Measurements from ENCODE around the gene PCP2. TPM values are rescaled to one million over a fixed set of nuclear protein-coding genes. Genes with fewer than 3 reads are reported as not detected.
A peak's percentile ranks its signal among the peaks of the same experiment; 100 is the strongest.

PCP2 gene
- polyA plus RNA-seq (2013, experiment 1 of 2) = not detected
- not detected for polyA plus RNA-seq (2013, experiment 2 of 2)

DNA sequence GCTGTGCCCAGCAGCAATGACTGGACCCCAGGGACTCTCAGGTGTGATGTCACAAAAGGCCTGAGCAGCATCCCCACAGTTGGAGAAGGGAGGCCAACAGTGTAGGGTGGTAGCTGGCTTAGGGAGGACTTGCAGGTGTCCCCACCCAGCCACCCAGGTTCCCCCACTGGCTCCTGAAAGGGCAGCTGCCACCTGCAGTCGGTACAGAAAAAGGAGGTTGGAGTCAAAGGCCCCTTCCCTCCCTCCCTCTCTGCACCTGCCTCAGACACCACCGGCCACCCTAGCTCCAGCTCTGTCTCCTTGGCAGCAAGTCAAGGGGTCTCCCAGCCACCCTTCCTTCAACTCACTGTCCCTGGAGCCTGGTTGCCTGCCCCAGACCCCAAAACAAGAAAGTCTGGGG, at the start of gene PCP2:
Gene PCP2 (minus strand): TSS at position 22 of the 400 bp plus-strand sequence. CDS start 262 bp downstream, outside the sequence.
- no peak within 1 kb of the TSS for H3K4me3 ChIP-seq (ENCODE audit: extremely low read depth, insufficient read depth, low read length, poor library complexity, severe bottlenecking)
- H3K27ac ChIP-seq (ENCODE audit: low read depth, low read length, severe bottlenecking) = no peak within 1 kb of the TSS
- 69 to 75% methylated on average over 1 to 2 of the region's 2 CpGs for WGBS, 2 experiments (ENCODE audit: insufficient coverage in 2 of 2)

GRCh38 chr19:7682175-7682855, 48.8 kb upstream of the PCP2 start:
- Histone ChIP-seq H3K4me1 (ENCODE audit: control insufficient read depth, insufficient read depth, low read length, poor library complexity, severe bottlenecking) (peaks cover 4% of the 10 kb centered on the region), H3K4me3 (ENCODE audit: extremely low read depth, insufficient read depth, low read length, poor library complexity, severe bottlenecking) (no peak overlapping the region), H3K27ac (ENCODE audit: low read depth, low read length, severe bottlenecking) (no peak overlapping the region), H3K36me3 (ENCODE audit: control insufficient read depth, insufficient read depth, low read length) (peaks cover 23% of the 10 kb centered on the region), H3K9me3 (ENCODE audit: control insufficient read depth, low read length) (no peaks in the 10 kb centered on the region)
- 94 to 96% methylated on average over 73 to 74 of the region's 74 CpGs for WGBS, 2 experiments (ENCODE audit: insufficient coverage in 2 of 2)

More for the DNA sequence above, at the start of gene PCP2:
- H3K36me3 ChIP-seq (ENCODE audit: control insufficient read depth, insufficient read depth, low read length) = peaks cover 13% of the 10 kb centered on the region
- no peaks in the 10 kb centered on the region for H3K9me3 ChIP-seq (ENCODE audit: control insufficient read depth, low read length)
- H3K4me1 ChIP-seq (ENCODE audit: control insufficient read depth, insufficient read depth, low read length, poor library complexity, severe bottlenecking) = peaks cover 7% of the 10 kb centered on the region

- WGBS, 2 experiments (ENCODE audit: insufficient coverage in 2 of 2) = 36 to 40% methylated on average over 27 to 37 of the region's 43 CpGs
- Histone ChIP-seq H3K4me3 (ENCODE audit: extremely low read depth, insufficient read depth, low read length, poor library complexity, severe bottlenecking) (peak overlapping the region; percentile 89), H3K27ac (ENCODE audit: low read depth, low read length, severe bottlenecking) (no peak overlapping the region), H3K4me1 (ENCODE audit: control insufficient read depth, insufficient read depth, low read length, poor library complexity, severe bottlenecking) (peaks cover 4% of the 10 kb centered on the region), H3K36me3 (ENCODE audit: control insufficient read depth, insufficient read depth, low read length) (peaks cover 23% of the 10 kb centered on the region), H3K9me3 (ENCODE audit: control insufficient read depth, low read length) (no peaks in the 10 kb centered on the region)
Observed at GRCh38 chr19:7681340-7682174, 48.0 kb upstream of the PCP2 start.

- no peaks in the 10 kb centered on the region for H3K9me3 ChIP-seq (ENCODE audit: control insufficient read depth, low read length)
- H3K36me3 ChIP-seq (ENCODE audit: control insufficient read depth, insufficient read depth, low read length) = peaks cover 23% of the 10 kb centered on the region
- peaks cover 4% of the 10 kb centered on the region for H3K4me1 ChIP-seq (ENCODE audit: control insufficient read depth, insufficient read depth, low read length, poor library complexity, severe bottlenecking)
- peak within 1 kb of the TSS; percentile 89 for H3K4me3 ChIP-seq (ENCODE audit: extremely low read depth, insufficient read depth, low read length, poor library complexity, severe bottlenecking)
- WGBS, 2 experiments (ENCODE audit: insufficient coverage in 2 of 2) = 0% methylated on average over 45 to 69 of the region's 79 CpGs
- no peak within 1 kb of the TSS for H3K27ac ChIP-seq (ENCODE audit: low read depth, low read length, severe bottlenecking)
Observed at GRCh38 chr19:7680606-7681339, 47.3 kb upstream of the PCP2 start, which contains the start of gene TRAPPC5. TSS of gene TRAPPC5 (plus strand) at chr19:7680833. CDS start at chr19:7682254, 1,421 bp downstream.

- 58% methylated on average over 21 to 22 of the region's 22 CpGs for WGBS, 2 experiments (ENCODE audit: insufficient coverage in 2 of 2)
- H3K4me1 ChIP-seq (ENCODE audit: control insufficient read depth, insufficient read depth, low read length, poor library complexity, severe bottlenecking) = peaks cover 4% of the 10 kb centered on the region
- H3K9me3 ChIP-seq (ENCODE audit: control insufficient read depth, low read length) = no peaks in the 10 kb centered on the region
- H3K27ac ChIP-seq (ENCODE audit: low read depth, low read length, severe bottlenecking) = no peak overlapping the region
- H3K36me3 ChIP-seq (ENCODE audit: control insufficient read depth, insufficient read depth, low read length) = peaks cover 23% of the 10 kb centered on the region
- H3K4me3 ChIP-seq (ENCODE audit: extremely low read depth, insufficient read depth, low read length, poor library complexity, severe bottlenecking) = peak overlapping the region; percentile 89
Observed at GRCh38 chr19:7679771-7680605, 46.5 kb upstream of the PCP2 start.

DNA sequence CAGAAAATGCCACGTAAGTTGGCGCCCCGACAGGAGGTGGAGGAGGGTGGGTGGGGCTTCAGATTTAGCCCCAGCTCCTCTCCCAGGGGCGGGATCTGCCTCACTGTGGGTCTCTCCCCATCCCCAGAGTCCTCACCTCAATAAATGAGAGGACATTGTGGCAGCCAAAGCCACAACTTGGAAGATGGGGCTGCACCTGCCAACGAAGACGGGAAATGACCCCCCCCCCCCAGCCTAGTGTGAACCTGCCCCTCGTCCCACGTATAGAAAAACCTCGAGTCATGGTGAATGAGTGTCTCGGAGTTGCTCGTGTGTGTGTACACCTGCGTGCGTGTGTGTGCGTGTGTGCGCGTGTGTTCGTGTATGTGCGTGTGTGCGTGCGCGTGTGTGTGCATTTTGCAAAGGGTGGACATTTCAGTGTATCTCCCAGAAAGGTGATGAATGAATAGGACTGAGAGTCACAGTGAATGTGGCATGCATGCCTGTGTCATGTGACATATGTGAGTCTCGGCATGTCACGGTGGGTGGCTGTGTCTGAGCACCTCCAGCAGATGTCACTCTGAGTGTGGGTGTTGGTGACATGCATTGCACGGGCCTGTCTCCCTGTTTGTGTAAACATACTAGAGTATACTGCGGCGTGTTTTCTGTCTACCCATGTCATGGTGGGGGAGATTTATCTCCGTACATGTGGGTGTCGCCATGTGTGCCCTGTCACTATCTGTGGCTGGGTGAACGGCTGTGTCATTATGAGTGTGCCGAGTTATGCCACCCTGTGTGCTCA, 45.6 kb upstream of the PCP2 start:
- no peak overlapping the region for H3K27ac ChIP-seq (ENCODE audit: low read depth, low read length, severe bottlenecking)
- H3K4me1 ChIP-seq (ENCODE audit: control insufficient read depth, insufficient read depth, low read length, poor library complexity, severe bottlenecking) = peaks cover 4% of the 10 kb centered on the region
- 81 to 83% methylated on average over 22 to 23 of the region's 30 CpGs for WGBS, 2 experiments (ENCODE audit: insufficient coverage in 2 of 2)
- peaks cover 23% of the 10 kb centered on the region for H3K36me3 ChIP-seq (ENCODE audit: control insufficient read depth, insufficient read depth, low read length)
- H3K4me3 ChIP-seq (ENCODE audit: extremely low read depth, insufficient read depth, low read length, poor library complexity, severe bottlenecking) = no peak overlapping the region
- no peaks in the 10 kb centered on the region for H3K9me3 ChIP-seq (ENCODE audit: control insufficient read depth, low read length)

GRCh38 chr19:7677669-7678311, 44.3 kb upstream of the PCP2 start:
- Histone ChIP-seq H3K4me1 (ENCODE audit: control insufficient read depth, insufficient read depth, low read length, poor library complexity, severe bottlenecking) (peaks cover 4% of the 10 kb centered on the region), H3K27ac (ENCODE audit: low read depth, low read length, severe bottlenecking) (no peak overlapping the region), H3K9me3 (ENCODE audit: control insufficient read depth, low read length) (no peaks in the 10 kb centered on the region), H3K36me3 (ENCODE audit: control insufficient read depth, insufficient read depth, low read length) (peaks cover 11% of the 10 kb centered on the region), H3K4me3 (ENCODE audit: extremely low read depth, insufficient read depth, low read length, poor library complexity, severe bottlenecking) (no peak overlapping the region)
- WGBS, 2 experiments (ENCODE audit: insufficient coverage in 2 of 2) = 22 to 43% methylated on average over 9 to 12 of the region's 12 CpGs

DNA sequence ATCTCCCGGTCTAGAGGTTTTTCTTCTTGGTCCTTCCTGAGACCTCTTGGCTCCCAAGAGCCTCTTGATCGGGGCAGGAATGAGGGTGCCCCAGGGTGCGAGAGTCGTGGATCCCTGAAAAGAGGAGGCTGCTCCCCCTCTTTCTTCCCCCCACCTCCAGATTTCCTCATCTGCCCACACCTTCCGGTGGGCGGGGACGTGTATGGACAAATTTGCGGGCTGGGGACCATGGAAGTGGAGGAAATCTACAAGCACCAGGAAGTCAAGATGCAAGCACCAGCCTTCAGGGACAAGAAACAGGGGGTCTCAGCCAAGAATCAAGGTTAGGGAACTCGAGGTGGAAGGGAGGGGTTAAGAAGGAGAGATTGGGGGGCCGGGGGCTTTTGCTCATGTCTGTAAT, 43.3 kb upstream of the PCP2 start, which contains the start of gene MCEMP1:
Gene MCEMP1 (plus strand): TSS at position 237 of the 400 bp plus-strand sequence. CDS start 31 bp downstream, at position 268.
- Histone ChIP-seq H3K9me3 (ENCODE audit: control insufficient read depth, low read length) (no peaks in the 10 kb centered on the region), H3K36me3 (ENCODE audit: control insufficient read depth, insufficient read depth, low read length) (peaks cover 1% of the 10 kb centered on the region), H3K4me3 (ENCODE audit: extremely low read depth, insufficient read depth, low read length, poor library complexity, severe bottlenecking) (no peak within 1 kb of the TSS), H3K4me1 (ENCODE audit: control insufficient read depth, insufficient read depth, low read length, poor library complexity, severe bottlenecking) (peaks cover 3% of the 10 kb centered on the region), H3K27ac (ENCODE audit: low read depth, low read length, severe bottlenecking) (no peak within 1 kb of the TSS)
- 44 to 57% methylated on average over 3 to 9 of the region's 10 CpGs for WGBS, 2 experiments (ENCODE audit: insufficient coverage in 2 of 2)

DNA sequence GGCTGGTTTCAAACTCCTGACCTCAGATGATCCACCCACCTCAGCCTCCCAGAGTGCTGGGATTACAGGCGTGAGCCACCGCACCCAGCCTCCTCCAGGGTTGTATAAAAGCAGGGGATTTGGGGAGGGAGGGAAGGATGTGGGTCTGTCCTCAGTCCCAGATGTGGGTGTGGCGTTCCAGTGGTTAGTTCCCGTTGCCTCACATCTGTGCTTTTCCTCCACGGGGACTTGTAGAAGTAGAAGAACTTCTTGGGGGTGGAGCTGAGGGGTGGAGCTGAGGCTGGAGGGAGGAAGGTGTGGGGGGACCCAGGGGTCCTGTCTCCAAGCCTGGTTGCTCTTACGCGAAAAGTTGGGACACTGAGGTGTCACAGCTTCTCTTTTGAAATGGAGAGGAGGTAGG, 42.9 kb upstream of the PCP2 start:
- WGBS, 2 experiments (ENCODE audit: insufficient coverage in 2 of 2) = 49 to 66% methylated on average over 5 of the region's 7 CpGs
- Histone ChIP-seq H3K27ac (ENCODE audit: low read depth, low read length, severe bottlenecking) (no peak overlapping the region), H3K9me3 (ENCODE audit: control insufficient read depth, low read length) (no peaks in the 10 kb centered on the region), H3K36me3 (ENCODE audit: control insufficient read depth, insufficient read depth, low read length) (no peaks in the 10 kb centered on the region), H3K4me1 (ENCODE audit: control insufficient read depth, insufficient read depth, low read length, poor library complexity, severe bottlenecking) (no peaks in the 10 kb centered on the region), H3K4me3 (ENCODE audit: extremely low read depth, insufficient read depth, low read length, poor library complexity, severe bottlenecking) (no peak overlapping the region)
